GM18868 (cell line): ENCODE measurements around the gene MRC2.
"Not testable (repeated sequence)": the region's sequence is repeated elsewhere in the genome, so short reads cannot be mapped to it uniquely, and the experiment has no call there.

Experiments
- ATAC-seq: cut with Tn5 transposase; IDR thresholded peaks from one replicate; pipeline ENCODE4 v1.9.1; 2021; ENCODE audit warnings: mild to moderate bottlenecking, moderate library complexity; ENCODE audit not compliant: unreplicated experiment

Gene MRC2

GRCh38 chr17:62676952-62677596, 49.6 kb downstream of the MRC2 start:
- ATAC-seq = no peak

- ATAC-seq = no peak
Observed at GRCh38 chr17:62678214-62678919, 50.9 kb downstream of the MRC2 start.

- ATAC-seq = no peak
Observed at GRCh38 chr17:62679866-62680377, 52.5 kb downstream of the MRC2 start.

GRCh38 chr17:62680541-62681052, 53.1 kb downstream of the MRC2 start:
- no peak for ATAC-seq

- ATAC-seq = no peak
Observed at GRCh38 chr17:62681061-62681938, 53.8 kb downstream of the MRC2 start.

- no peak for ATAC-seq
Observed at GRCh38 chr17:62681939-62682381, 54.5 kb downstream of the MRC2 start.

GRCh38 chr17:62684179-62684578, 56.7 kb downstream of the MRC2 start:
- ATAC-seq = no peak

- ATAC-seq = no peak
Observed at GRCh38 chr17:62687997-62688396, 60.5 kb downstream of the MRC2 start.

- no peak for ATAC-seq
Observed at GRCh38 chr17:62688398-62689160, 61.1 kb downstream of the MRC2 start.

- no peak for ATAC-seq
Observed at GRCh38 chr17:62689441-62690167, 62.1 kb downstream of the MRC2 start.

GRCh38 chr17:62690168-62690897, 62.9 kb downstream of the MRC2 start:
- ATAC-seq = no peak

GRCh38 chr17:62691589-62691915, 64.1 kb downstream of the MRC2 start:
- not testable (repeated sequence) for ATAC-seq

- no peak for ATAC-seq
Observed at GRCh38 chr17:62692159-62692651, 64.7 kb downstream of the MRC2 start.

- no peak for ATAC-seq
Observed at GRCh38 chr17:62692721-62693431, 65.4 kb downstream of the MRC2 start.

- ATAC-seq = no peak
Observed at GRCh38 chr17:62693616-62694409, 66.3 kb downstream of the MRC2 start.

GRCh38 chr17:62695093-62695738, 67.7 kb downstream of the MRC2 start:
- not testable (repeated sequence) for ATAC-seq

GRCh38 chr17:62696256-62696655, 68.8 kb downstream of the MRC2 start:
- no peak for ATAC-seq
